ENCODE measurements around the gene CAMK2N2.
"Not testable (repeated sequence)": the region's sequence is repeated elsewhere in the genome, so short reads cannot be mapped to it uniquely, and the experiment has no call there.

The CAMK2N2 gene

DNA sequence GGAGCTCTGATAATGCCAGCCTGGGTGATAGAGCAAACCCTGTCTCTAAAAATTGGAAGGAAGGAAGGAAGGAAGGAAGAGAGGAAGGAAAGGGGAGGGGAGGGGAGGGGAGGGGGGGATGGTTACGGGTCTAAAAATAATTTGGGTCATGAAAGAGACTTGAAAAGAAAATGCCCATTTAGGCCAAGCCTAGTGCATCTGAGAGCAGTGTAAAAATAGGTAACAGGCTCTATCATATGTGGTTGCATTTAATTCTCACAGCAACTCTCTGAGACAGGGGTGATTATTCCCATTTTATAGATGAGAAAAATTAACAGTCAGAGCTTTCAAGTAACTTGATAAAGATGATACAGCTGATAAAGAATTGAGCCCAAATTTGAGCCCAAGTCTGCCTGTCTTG lies 10.9 kb upstream of the CAMK2N2 start:
- TF ChIP-seq, protein P1, sequence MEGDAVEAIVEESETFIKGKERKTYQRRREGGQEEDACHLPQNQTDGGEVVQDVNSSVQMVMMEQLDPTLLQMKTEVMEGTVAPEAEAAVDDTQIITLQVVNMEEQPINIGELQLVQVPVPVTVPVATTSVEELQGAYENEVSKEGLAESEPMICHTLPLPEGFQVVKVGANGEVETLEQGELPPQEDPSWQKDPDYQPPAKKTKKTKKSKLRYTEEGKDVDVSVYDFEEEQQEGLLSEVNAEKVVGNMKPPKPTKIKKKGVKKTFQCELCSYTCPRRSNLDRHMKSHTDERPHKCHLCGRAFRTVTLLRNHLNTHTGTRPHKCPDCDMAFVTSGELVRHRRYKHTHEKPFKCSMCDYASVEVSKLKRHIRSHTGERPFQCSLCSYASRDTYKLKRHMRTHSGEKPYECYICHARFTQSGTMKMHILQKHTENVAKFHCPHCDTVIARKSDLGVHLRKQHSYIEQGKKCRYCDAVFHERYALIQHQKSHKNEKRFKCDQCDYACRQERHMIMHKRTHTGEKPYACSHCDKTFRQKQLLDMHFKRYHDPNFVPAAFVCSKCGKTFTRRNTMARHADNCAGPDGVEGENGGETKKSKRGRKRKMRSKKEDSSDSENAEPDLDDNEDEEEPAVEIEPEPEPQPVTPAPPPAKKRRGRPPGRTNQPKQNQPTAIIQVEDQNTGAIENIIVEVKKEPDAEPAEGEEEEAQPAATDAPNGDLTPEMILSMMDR (IDR thresholded peaks at IDR 0.05; ENCODE audit: insufficient read depth, low read length, poor library complexity, severe bottlenecking) = no peak
- Histone ChIP-seq H3K36me3 (ENCODE audit: control insufficient read depth, insufficient read depth, low read length) (no peaks in the 10 kb centered on the region), H3K27me3 (replicated peaks; ENCODE audit: control insufficient read depth, insufficient read depth, low read length) (no peaks in the 10 kb centered on the region; the same call in 1 of the 2 replicates), H3K4me3 (replicated peaks; ENCODE audit: low read depth, low read length) (no peak overlapping the region)
- no peak for DNase-seq (ENCODE audit: extremely low read depth, insufficient read length)

DNA sequence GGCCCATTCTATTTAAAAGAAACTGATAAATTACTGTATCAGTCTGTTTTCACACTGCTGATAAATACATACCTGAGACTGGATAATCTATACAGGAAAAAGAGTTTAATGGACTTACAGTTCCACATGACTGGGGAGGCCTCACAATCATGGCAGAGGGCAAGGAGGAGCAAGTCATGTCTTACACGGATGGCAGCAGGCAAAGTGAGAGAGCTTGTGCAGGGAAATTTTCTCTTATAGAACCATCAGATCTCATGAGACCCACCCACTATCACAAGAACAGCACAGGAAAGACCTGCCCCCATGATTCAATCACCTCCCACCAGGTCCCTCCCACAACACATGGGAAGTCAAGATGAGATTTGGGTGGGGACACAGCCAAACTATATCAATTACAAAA lies 5.9 kb upstream of the CAMK2N2 start:
- H3K27me3 ChIP-seq (replicated peaks; ENCODE audit: control insufficient read depth, insufficient read depth, low read length); DNase-seq (ENCODE audit: extremely low read depth, insufficient read length); H3K4me3 ChIP-seq (replicated peaks; ENCODE audit: low read depth, low read length); H3K36me3 ChIP-seq (ENCODE audit: control insufficient read depth, insufficient read depth, low read length): not testable (repeated sequence)

DNA sequence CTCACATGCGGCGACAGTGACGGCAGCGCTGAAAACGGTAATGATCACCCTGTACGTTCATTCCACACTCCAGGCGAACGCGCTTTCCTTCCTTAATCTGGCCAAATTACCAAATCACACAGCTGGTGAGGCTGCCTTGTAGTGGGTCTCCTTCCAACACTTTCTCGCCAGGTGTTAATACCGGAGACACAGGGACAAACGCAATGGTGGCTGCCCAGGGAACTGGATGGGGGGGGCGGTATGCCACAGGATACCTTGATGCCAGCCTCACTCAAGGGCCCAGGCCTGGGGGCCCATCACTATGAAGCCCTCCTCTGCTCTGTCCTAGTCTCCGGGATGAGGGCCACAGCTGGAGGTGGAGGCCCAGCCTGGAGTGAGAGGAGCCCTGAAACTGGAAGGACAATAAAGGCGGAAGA lies 1.4 kb upstream of the CAMK2N2 start:
- TF ChIP-seq, protein P1 (IDR thresholded peaks at IDR 0.05; ENCODE audit: insufficient read depth, low read length, poor library complexity, severe bottlenecking) = no peak
- no peak overlapping the region for H3K4me3 ChIP-seq (replicated peaks; ENCODE audit: low read depth, low read length)
- H3K36me3 ChIP-seq (ENCODE audit: control insufficient read depth, insufficient read depth, low read length) = no peaks in the 10 kb centered on the region
- peaks cover 3% of the 10 kb centered on the region; the same call in 1 of the 2 replicates for H3K27me3 ChIP-seq (replicated peaks; ENCODE audit: control insufficient read depth, insufficient read depth, low read length)
- DNase-seq (ENCODE audit: extremely low read depth, insufficient read length) = no peak

DNA sequence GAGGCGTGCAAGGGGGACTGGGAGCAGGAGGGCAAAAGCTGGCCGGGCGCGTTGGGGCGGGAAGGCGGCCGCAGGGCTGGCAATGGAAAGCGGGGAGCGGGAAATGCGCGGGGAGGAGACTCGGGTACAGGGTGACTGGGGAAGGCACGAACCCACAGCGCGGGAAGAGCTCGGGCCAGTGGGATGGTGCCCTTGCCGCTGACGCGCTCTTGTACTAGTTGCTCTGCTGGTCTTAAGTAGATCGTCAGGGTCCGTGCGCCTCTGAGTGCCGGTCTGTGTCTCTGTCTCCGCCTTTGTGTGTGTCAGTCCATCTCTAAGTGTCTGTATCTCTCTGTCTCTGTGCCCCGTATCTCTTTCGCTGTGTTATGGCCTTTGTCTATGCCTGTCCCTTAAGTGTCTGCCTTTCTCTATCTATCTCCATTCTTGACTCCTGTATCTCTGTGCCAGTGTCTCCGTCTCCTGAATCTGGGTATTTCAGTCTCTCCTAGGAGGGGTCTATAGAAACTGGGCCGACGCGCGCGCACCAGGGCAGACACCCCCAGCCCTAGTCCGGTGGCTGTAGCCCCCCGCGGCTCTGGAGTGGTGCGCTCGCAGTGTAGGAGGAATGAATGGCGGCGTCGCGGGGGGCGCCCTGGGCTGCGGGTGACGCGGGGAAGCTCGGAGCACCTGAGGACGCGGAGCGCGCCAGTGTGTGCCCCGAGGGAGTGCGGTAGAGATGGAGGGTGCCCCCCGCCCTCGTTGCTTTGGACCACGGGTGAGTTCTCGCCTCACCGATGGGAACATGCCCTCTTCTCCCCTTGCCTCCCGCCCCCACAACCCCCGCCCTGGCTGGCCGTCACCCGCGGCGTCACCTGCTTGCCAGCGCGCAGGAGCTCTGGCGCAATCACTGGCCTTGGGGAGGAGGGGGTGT lies 756 bp upstream of the CAMK2N2 start:
- no peak for DNase-seq (ENCODE audit: extremely low read depth, insufficient read length)
- TF ChIP-seq, protein P1 (IDR thresholded peaks at IDR 0.05; ENCODE audit: insufficient read depth, low read length, poor library complexity, severe bottlenecking) = no peak
- Histone ChIP-seq H3K27me3 (replicated peaks; ENCODE audit: control insufficient read depth, insufficient read depth, low read length) (peaks cover 3% of the 10 kb centered on the region; the same call in 1 of the 2 replicates), H3K4me3 (replicated peaks; ENCODE audit: low read depth, low read length) (peak overlapping the region; percentile 45), H3K36me3 (ENCODE audit: control insufficient read depth, insufficient read depth, low read length) (no peaks in the 10 kb centered on the region)

DNA sequence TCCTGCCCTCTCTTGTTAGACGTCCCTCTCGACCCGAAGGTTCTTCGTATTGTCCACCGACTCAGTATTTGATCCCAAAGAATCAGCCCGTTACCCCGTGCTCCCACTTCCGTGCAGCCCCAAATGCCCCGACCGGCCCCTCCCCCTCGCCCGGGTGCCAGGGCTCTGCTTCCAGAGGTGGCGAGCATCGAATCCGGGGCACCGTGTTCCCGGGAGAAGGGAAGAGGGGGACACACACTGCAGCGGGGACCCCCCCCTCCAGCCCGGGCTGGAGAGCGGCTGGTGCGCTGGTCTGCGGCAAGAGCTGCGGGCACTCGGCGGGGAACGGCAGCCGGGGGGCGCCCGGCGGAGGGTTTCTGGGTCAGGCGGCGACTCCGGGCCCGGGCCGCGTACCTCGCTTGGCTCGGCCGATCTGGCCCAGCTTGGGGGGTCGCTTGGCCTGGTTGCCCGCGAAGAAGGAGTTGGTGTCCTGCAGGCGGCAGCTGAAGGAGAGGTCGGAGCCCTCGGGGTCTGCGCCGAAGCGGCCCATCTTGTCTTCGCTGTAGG lies 556 bp downstream of the CAMK2N2 start:
- TF ChIP-seq, protein P1 (IDR thresholded peaks at IDR 0.05; ENCODE audit: insufficient read depth, low read length, poor library complexity, severe bottlenecking) = no peak
- H3K27me3 ChIP-seq (replicated peaks; ENCODE audit: control insufficient read depth, insufficient read depth, low read length) = peaks cover 3% of the 10 kb centered on the region; the same call in 1 of the 2 replicates
- DNase-seq (ENCODE audit: extremely low read depth, insufficient read length) = no peak

More for the DNA sequence above, 556 bp downstream of the CAMK2N2 start:
- Histone ChIP-seq H3K4me3 (replicated peaks; ENCODE audit: low read depth, low read length) (peak overlapping the region; percentile 45), H3K36me3 (ENCODE audit: control insufficient read depth, insufficient read depth, low read length) (no peaks in the 10 kb centered on the region)
